Testis (tissue), 3 donors: ENCODE results near the gene MACROD2. TPM values are rescaled to one million over a fixed set of nuclear protein-coding genes. Genes with fewer than 3 reads are reported as not detected.

ENCODE experiments used
- DNase-seq: peaks from one replicate; pipeline ENCODE4 v3.0.0-alpha.2; 2019
- H3K27ac ChIP-seq, 2 donors: fragments of 200-600 bp; sonication (generic); one replicate each; pipeline ENCODE4 v1.5.1; 2019
- H3K27me3 ChIP-seq: fragments of 200-600 bp; sonication (generic); one replicate; pipeline ENCODE4 v1.5.1; 2019
- H3K36me3 ChIP-seq: fragments of 200-600 bp; sonication (generic); one replicate; pipeline ENCODE4 v1.5.1; 2017; ENCODE audit warnings: low read depth; ENCODE audit errors: missing control alignments
- H3K4me1 ChIP-seq: fragments of 200-600 bp; sonication (generic); one replicate; pipeline ENCODE4 v1.5.1; 2019
- H3K4me3 ChIP-seq, 2 donors: fragments of 200-600 bp; sonication (generic); one replicate each; pipeline ENCODE4 v1.5.1; 2017 to 2019
- H3K9me3 ChIP-seq: fragments of 200-600 bp; sonication (generic); one replicate; pipeline ENCODE4 v1.5.1; 2017
- POLR2A ChIP-seq: fragments of 450-650 bp; IDR thresholded peaks from one replicate; pipeline ENCODE4 v1.6.1; 2017; ENCODE audit warnings: antibody characterized with exemption, mild to moderate bottlenecking, moderate library complexity
- WGBS, 2 donors: methylation state at CpG; one replicate each; pipeline ENCODE4 v1.1.5; 2018; 5-methylcytosine and 5-hydroxymethylcytosine counted together
- intact Hi-C: fragments of 100-400 bp; cut with DNase I; formaldehyde crosslinking; loops from one replicate; pipeline ENCODE4 v1.15.1; 2023; ENCODE audit warnings: low total_unique reads
- polyA plus RNA-seq: library from polyadenylated mRNA; stranded (reverse); fragments of 350-450 nt; fragmentation: Illumina TruSeq; extraction: RNeasy Lipid Tissue Mini Kit (QIAGEN cat#74804); gene quantifications from one replicate; pipeline ENCODE4 v1.2.3, GENCODE V29; 2014; ENCODE audit warnings: low read depth, low replicate concordance; ENCODE audit not compliant: insufficient read depth
- total RNA-seq, 2 donors: library from RNA; depleted of rRNA; stranded (reverse); fragments of >200 nt; gene quantifications; one replicate each; pipeline ENCODE4 v1.2.3, GENCODE V29; 2016
- TF ChIP-seq, protein P1 (sequence below), 3 experiments: fragments of 450-650 bp in 2 of 3; fragments of 200-600 bp in 1 of 3; sonication (generic) in 1 of 3; IDR thresholded peaks; one replicate each; pipeline ENCODE4 v1.5.1; 2016 to 2019; ENCODE audit warnings: antibody characterized with exemption in 3 of 3, mild to moderate bottlenecking in 2 of 3, moderate library complexity in 1 of 3

MACROD2 gene
- total and polyA plus RNA-seq, 3 donors from 2014 or later = 12.6 to 20.6 (median 16.8) TPM

DNA sequence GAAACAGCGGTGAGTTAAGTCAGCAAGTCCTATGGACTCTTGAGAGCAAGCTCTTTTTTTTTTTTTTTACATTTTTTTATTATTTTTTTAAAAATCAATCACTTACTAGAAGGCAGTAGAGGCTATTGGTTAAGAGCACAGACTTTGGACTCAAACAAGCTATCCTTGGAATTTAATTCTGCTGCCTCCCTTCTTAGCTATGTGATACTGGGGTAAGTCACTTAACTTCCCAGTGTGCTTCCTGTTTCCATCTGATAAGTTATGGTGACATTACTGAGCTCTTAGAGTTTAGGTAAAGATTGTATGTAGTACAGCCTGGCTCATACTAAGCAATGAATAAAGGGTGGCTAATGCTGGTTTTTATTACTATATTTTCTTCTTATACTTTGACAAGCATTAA lies 1112.6 kb downstream of the MACROD2 start:
- TF ChIP-seq, protein P1, sequence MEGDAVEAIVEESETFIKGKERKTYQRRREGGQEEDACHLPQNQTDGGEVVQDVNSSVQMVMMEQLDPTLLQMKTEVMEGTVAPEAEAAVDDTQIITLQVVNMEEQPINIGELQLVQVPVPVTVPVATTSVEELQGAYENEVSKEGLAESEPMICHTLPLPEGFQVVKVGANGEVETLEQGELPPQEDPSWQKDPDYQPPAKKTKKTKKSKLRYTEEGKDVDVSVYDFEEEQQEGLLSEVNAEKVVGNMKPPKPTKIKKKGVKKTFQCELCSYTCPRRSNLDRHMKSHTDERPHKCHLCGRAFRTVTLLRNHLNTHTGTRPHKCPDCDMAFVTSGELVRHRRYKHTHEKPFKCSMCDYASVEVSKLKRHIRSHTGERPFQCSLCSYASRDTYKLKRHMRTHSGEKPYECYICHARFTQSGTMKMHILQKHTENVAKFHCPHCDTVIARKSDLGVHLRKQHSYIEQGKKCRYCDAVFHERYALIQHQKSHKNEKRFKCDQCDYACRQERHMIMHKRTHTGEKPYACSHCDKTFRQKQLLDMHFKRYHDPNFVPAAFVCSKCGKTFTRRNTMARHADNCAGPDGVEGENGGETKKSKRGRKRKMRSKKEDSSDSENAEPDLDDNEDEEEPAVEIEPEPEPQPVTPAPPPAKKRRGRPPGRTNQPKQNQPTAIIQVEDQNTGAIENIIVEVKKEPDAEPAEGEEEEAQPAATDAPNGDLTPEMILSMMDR (IDR thresholded peaks at IDR 0.05) = no peak
- no peak for TF ChIP-seq POLR2A
- Histone ChIP-seq H3K27ac (no peak overlapping the region), H3K4me1 (no peaks in the 10 kb centered on the region), H3K36me3 (no peaks in the 10 kb centered on the region), H3K9me3 (no peaks in the 10 kb centered on the region), H3K4me3 (no peak overlapping the region), H3K27me3 (no peaks in the 10 kb centered on the region)
- intact Hi-C loops = no loop called here
- DNase-seq = no peak
- 95 to 100% methylated on average over 1 of the region's 1 CpG for WGBS, 2 donors

DNA sequence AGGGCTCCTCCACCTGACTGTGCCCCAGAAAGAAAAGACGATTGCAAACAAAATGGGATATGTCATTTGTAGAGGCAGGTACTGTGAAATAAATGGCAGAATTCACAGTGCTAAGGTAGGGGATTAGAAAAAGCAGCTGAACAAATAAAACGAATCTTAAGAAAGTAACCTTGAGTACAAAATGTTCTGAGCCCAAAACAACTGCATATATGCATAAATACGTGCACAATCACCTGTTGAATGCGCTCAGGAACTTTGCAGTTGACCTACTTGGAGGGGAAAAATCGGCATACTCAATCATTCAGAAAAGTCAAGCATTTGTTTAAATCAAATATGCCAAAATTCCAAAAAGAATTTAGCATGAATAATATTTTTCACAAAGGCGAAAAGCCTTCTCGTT lies 1114.2 kb downstream of the MACROD2 start:
- H3K4me1 ChIP-seq = peaks cover 2% of the 10 kb centered on the region
- H3K4me3 ChIP-seq = no peak overlapping the region
- no peak for DNase-seq
- H3K27ac ChIP-seq = no peak overlapping the region
- no peaks in the 10 kb centered on the region for H3K27me3 ChIP-seq
- no peaks in the 10 kb centered on the region for H3K36me3 ChIP-seq
- TF ChIP-seq, protein P1 (IDR thresholded peaks at IDR 0.05) = no peak
- TF ChIP-seq POLR2A = no peak
- 78 to 82% methylated on average over 7 of the region's 7 CpGs for WGBS, 2 donors
- intact Hi-C loops = no loop called here
- H3K9me3 ChIP-seq = no peaks in the 10 kb centered on the region

DNA sequence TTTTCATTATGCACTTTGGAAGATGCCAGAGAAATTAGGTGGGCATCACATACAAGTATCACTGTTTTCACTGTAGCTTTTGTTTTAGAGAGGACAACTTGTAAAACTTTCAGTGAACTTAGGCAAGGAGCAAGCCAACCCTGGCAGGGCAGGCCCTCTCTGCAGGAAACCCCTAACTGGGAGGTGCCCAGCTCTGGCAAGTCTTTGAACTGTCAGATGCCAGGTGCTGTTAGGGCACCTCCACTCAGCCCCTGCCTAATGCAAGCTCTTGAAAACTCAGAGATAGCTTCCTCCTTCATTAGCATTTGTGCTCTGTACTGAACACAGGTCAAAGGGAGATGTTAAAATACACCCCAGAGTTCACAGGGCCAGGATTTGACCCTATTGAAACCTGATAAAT lies 1116.3 kb downstream of the MACROD2 start:
- H3K36me3 ChIP-seq = no peaks in the 10 kb centered on the region
- intact Hi-C loops = no loop called here
- no peak for TF ChIP-seq POLR2A
- TF ChIP-seq, protein P1 (IDR thresholded peaks at IDR 0.05) = no peak
- no peaks in the 10 kb centered on the region for H3K27me3 ChIP-seq
- no peak for DNase-seq
- H3K9me3 ChIP-seq = no peaks in the 10 kb centered on the region
- no peak overlapping the region for H3K27ac ChIP-seq
- no peak overlapping the region for H3K4me3 ChIP-seq
- H3K4me1 ChIP-seq = peaks cover 2% of the 10 kb centered on the region

DNA sequence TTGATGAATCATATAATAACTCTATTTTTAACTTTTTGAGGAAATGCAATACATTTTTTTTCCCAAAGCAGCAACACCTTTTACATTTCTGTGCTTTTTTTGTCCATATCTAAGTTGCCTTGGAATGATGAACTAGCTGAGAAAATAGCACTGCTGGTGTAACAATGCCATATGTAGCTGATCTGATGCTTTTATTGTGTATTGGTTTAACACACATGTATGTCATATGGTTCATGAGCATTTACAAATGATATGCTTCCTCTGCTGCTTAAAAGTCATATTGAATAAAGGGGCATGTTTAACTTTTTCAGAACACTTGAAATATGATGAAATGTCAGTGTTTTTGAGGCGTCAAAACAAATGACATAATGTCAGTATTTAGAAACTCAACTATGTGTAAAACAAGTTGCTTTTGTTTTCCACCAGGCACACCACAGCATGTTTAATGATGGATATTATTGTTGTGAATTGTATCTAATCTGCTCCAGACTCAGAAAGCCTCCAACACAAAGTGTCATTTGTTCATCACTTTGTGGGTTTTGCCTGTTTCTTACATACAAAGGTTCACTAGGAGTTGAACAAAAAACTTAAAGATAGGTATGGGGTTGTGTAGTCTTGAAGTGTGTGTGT lies 1117.9 kb downstream of the MACROD2 start:
- Histone ChIP-seq H3K4me3 (no peak overlapping the region), H3K36me3 (no peaks in the 10 kb centered on the region), H3K4me1 (peaks cover 2% of the 10 kb centered on the region), H3K27ac (no peak overlapping the region), H3K27me3 (no peaks in the 10 kb centered on the region), H3K9me3 (no peaks in the 10 kb centered on the region)
- WGBS, 2 donors = 55 to 81% methylated on average over 1 of the region's 1 CpG
- intact Hi-C loops = no loop called here
- DNase-seq = peak; percentile 27
- TF ChIP-seq, protein P1 (IDR thresholded peaks at IDR 0.05) = no peak
- TF ChIP-seq POLR2A = no peak

DNA sequence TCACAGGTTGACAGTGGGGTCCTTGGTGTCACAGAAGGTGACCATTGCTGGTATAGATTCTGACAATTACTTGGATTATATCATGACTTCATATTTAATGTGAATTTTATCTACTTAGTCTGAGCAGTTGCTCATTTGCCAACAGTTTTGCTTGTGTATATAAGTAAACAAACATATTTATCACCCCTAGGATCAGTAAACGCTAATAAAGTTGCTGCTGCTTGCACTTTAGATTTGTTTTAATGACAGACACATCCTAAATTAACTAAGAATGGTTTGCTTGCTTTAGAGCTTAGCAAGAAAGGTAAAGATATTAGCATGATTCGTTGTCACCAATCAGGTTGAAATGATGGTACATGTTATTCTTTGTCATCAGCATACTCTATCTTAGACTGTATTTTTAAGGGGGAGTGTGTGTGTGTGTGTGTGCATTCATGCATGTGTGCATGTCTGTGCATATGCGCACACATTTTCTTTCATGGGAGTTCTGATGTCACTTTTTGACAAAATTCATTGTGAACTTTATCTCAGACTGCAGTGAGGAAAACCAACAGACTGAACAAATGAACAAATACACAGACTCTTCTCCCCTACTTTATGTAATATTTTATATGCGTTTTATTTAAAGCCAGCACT lies 1124.7 kb downstream of the MACROD2 start:
- TF ChIP-seq POLR2A = no peak
- TF ChIP-seq, protein P1 (IDR thresholded peaks at IDR 0.05) = no peak
- H3K4me1 ChIP-seq = no peaks in the 10 kb centered on the region
- H3K27me3 ChIP-seq = no peaks in the 10 kb centered on the region
- no peak for DNase-seq
- no peaks in the 10 kb centered on the region for H3K36me3 ChIP-seq
- H3K4me3 ChIP-seq = no peak overlapping the region
- no peaks in the 10 kb centered on the region for H3K9me3 ChIP-seq
- WGBS, 2 donors = 89% methylated on average over 4 of the region's 4 CpGs
- intact Hi-C loops = no loop called here
- H3K27ac ChIP-seq = no peak overlapping the region
